Hepatocyte (in vitro differentiated cells): ENCODE results near the gene ZNF888. TPM values are rescaled to one million over a fixed set of nuclear protein-coding genes. Genes with fewer than 3 reads are reported as not detected.

ENCODE experiments used
- DNase-seq: peaks from one replicate; pipeline ENCODE4 v3.0.0-alpha.2; 2016; ENCODE audit warnings: low spot score
- H2AFZ ChIP-seq: fragments of 200-600 bp; sonication (generic); 2 replicates; pipeline ENCODE4 v1.6.0; 2016; ENCODE audit warnings: antibody characterized with exemption, mild to moderate bottlenecking
- H3K27ac ChIP-seq: fragments of 200-600 bp; sonication (generic); 2 replicates; pipeline ENCODE4 v1.5.1; 2016; ENCODE audit warnings: mild to moderate bottlenecking
- H3K27me3 ChIP-seq: fragments of 200-600 bp; sonication (generic); 2 replicates; pipeline ENCODE4 v1.6.1; 2016
- H3K36me3 ChIP-seq: fragments of 200-600 bp; sonication (generic); replicated peaks from 2 replicates; pipeline ENCODE4 v1.5.1; 2016; ENCODE audit warnings: low read depth; ENCODE audit not compliant: insufficient read depth
- H3K4me1 ChIP-seq: fragments of 200-600 bp; sonication (generic); 2 replicates; pipeline ENCODE4 v1.5.1; 2016; ENCODE audit warnings: mild to moderate bottlenecking, moderate library complexity; ENCODE audit not compliant: insufficient read depth
- H3K4me2 ChIP-seq: fragments of 200-600 bp; sonication (generic); 2 replicates; pipeline ENCODE4 v1.6.0; 2016
- H3K4me3 ChIP-seq: fragments of 200-600 bp; sonication (generic); 2 replicates; pipeline ENCODE4 v1.5.1; 2016; ENCODE audit warnings: mild to moderate bottlenecking
- H3K79me2 ChIP-seq: fragments of 200-600 bp; sonication (generic); 2 replicates; pipeline ENCODE4 v1.6.0; 2017; ENCODE audit warnings: mild to moderate bottlenecking
- H3K9me2 ChIP-seq: fragments of 200-600 bp; sonication (generic); replicated peaks from 2 replicates; pipeline ENCODE4 v1.6.0; 2017; ENCODE audit warnings: mild to moderate bottlenecking; ENCODE audit not compliant: insufficient read depth
- H3K9me3 ChIP-seq: fragments of 200-600 bp; sonication (generic); 2 replicates; pipeline ENCODE4 v1.5.1; 2016; ENCODE audit warnings: low read depth, mild to moderate bottlenecking
- H4K20me1 ChIP-seq: fragments of 200-600 bp; sonication (generic); 2 replicates; pipeline ENCODE4 v1.6.0; 2016; ENCODE audit warnings: mild to moderate bottlenecking; ENCODE audit not compliant: insufficient read depth, poor library complexity, severe bottlenecking
- EZH2 ChIP-seq: fragments of 200-600 bp; sonication (generic); IDR thresholded peaks from 2 replicates; pipeline ENCODE4 v1.6.1; 2016; ENCODE audit warnings: antibody characterized with exemption, mild to moderate bottlenecking, borderline replicate concordance
- EZH2phosphoT487 ChIP-seq: fragments of 200-600 bp; sonication (generic); IDR thresholded peaks from one replicate; pipeline ENCODE4 v1.6.1; 2018; ENCODE audit warnings: antibody characterized with exemption, mild to moderate bottlenecking, low read depth, moderate library complexity; ENCODE audit not compliant: unreplicated experiment, severe bottlenecking
- WGBS: methylation state at CpG from one replicate; pipeline ENCODE4 v1.1.6; 2016; ENCODE audit warnings: low lambda C conversion rate; ENCODE audit errors: missing lambda C conversion rate; 5-methylcytosine and 5-hydroxymethylcytosine counted together
- polyA plus RNA-seq: library from polyadenylated mRNA; unstranded; fragments of >200 nt; fragmentation: Nextera tagmentation; extraction: Ambion mirVana; gene quantifications from 2 replicates; pipeline ENCODE4 v1.2.1, GENCODE V29; 2016
- total RNA-seq: library from RNA; depleted of rRNA; stranded (reverse); fragments of >200 nt; gene quantifications from 2 replicates; pipeline ENCODE4 v1.2.3, GENCODE V29; 2014
- TF ChIP-seq, protein P1 (sequence below): fragments of 200-600 bp; sonication (generic); IDR thresholded peaks from 2 replicates; pipeline ENCODE4 v1.5.1; 2016; ENCODE audit warnings: antibody characterized with exemption, mild to moderate bottlenecking; ENCODE audit not compliant: poor library complexity

Gene ZNF888
- total and polyA plus RNA-seq, 2 experiments from 2014 or later = 4.8 to 9.3 TPM

DNA sequence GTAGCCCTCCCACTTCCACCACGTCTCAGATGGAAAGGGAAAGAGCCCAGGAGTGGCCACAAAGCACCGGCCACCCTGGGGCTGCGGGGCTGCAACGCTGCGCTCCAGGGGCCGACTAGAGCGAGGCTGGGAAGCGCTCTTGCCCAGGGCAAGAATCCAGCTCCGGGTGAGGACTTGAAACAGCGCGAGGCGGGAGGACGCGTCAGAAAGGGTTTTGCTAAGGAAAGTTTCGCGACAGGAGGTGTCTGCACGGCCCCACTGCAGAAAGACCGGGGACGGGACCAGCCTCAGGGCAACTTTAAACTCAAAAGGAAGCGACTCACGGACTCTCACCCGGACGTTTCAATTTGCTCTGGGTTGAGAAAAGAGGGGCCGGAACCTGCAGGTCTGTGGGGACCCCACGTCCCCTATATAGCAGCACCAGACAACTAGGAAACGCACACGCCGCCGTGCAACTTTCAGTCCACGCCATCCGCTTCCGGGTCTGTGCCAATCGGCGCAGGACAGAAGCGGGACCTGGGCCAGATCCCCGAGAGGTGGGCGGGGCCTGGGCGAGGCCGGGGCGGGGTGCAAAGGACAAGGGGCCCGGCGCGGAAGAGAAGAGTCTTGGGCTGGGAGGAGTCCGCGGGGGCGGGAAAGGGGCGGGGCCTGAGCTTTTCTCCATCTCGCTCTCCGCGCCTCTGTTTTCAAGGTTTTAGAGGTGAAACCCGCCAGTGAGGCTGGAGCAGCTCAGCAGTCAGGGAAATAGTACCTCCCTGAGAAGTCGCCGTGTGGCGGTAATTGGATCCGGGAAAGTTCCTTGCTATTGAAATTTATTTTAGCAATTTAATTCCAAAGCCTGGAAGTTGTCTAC is 39.4 kb upstream of the ZNF888 start, which contains the start of gene ZNF816:
TSS of gene ZNF816 (minus strand) at position 488 of the 853 bp plus-strand sequence. CDS start 6,792 bp downstream, outside the sequence.
- Histone ChIP-seq H3K4me2 (peak within 1 kb of the TSS; percentile 94), H3K79me2 (peaks cover 43% of the 10 kb centered on the region), H3K4me3 (peak within 1 kb of the TSS; percentile 60), H3K27ac (peak within 1 kb of the TSS; percentile 90), H3K36me3 (no peaks in the 10 kb centered on the region), H3K27me3 (no peaks in the 10 kb centered on the region), H3K9me3 (peaks cover 4% of the 10 kb centered on the region), H3K9me2 (no peaks in the 10 kb centered on the region), H4K20me1 (no peaks in the 10 kb centered on the region), H3K4me1 (peaks cover 5% of the 10 kb centered on the region), H2AFZ (peak within 1 kb of the TSS; percentile 88)
- TF ChIP-seq EZH2phosphoT487 (no peak), EZH2 (no peak)
- TF ChIP-seq, protein P1, sequence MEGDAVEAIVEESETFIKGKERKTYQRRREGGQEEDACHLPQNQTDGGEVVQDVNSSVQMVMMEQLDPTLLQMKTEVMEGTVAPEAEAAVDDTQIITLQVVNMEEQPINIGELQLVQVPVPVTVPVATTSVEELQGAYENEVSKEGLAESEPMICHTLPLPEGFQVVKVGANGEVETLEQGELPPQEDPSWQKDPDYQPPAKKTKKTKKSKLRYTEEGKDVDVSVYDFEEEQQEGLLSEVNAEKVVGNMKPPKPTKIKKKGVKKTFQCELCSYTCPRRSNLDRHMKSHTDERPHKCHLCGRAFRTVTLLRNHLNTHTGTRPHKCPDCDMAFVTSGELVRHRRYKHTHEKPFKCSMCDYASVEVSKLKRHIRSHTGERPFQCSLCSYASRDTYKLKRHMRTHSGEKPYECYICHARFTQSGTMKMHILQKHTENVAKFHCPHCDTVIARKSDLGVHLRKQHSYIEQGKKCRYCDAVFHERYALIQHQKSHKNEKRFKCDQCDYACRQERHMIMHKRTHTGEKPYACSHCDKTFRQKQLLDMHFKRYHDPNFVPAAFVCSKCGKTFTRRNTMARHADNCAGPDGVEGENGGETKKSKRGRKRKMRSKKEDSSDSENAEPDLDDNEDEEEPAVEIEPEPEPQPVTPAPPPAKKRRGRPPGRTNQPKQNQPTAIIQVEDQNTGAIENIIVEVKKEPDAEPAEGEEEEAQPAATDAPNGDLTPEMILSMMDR = no peak
- DNase-seq = peak; percentile 98
- WGBS = under 1% methylated on average over 55 of the region's 55 CpGs

DNA sequence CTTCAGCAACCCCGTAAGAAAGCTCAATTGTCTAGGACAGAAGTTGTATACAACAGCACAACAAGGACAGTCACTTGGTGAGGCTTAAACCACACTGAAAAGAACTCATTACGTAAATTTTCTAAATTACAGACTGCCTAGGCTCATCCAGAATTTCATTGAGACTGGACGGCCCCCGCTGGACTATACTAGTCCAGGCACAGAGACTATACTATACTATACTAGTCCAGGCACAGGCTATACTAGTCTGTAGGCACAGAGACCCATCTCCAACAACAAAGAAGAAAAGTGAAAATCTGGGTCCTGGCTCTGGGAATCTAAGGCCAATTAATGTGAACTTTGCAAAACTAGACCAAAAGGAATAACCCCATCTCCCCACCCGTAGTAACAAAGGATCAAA is 38.8 kb upstream of the ZNF888 start:
- Histone ChIP-seq H2AFZ (peak overlapping the region; percentile 72), H3K9me2 (no peaks in the 10 kb centered on the region), H3K27ac (peak overlapping the region; percentile 90), H3K36me3 (no peaks in the 10 kb centered on the region), H3K4me2 (peak overlapping the region; percentile 74), H3K4me1 (peaks cover 5% of the 10 kb centered on the region), H3K9me3 (no peaks in the 10 kb centered on the region), H3K79me2 (peaks cover 47% of the 10 kb centered on the region), H3K4me3 (peak overlapping the region; percentile 60), H4K20me1 (no peaks in the 10 kb centered on the region), H3K27me3 (no peaks in the 10 kb centered on the region)
- WGBS = 17% methylated on average over 5 of the region's 5 CpGs
- DNase-seq = no peak
- TF ChIP-seq, protein P1 = no peak
- TF ChIP-seq EZH2phosphoT487 = no peak
- TF ChIP-seq EZH2 = no peak

DNA sequence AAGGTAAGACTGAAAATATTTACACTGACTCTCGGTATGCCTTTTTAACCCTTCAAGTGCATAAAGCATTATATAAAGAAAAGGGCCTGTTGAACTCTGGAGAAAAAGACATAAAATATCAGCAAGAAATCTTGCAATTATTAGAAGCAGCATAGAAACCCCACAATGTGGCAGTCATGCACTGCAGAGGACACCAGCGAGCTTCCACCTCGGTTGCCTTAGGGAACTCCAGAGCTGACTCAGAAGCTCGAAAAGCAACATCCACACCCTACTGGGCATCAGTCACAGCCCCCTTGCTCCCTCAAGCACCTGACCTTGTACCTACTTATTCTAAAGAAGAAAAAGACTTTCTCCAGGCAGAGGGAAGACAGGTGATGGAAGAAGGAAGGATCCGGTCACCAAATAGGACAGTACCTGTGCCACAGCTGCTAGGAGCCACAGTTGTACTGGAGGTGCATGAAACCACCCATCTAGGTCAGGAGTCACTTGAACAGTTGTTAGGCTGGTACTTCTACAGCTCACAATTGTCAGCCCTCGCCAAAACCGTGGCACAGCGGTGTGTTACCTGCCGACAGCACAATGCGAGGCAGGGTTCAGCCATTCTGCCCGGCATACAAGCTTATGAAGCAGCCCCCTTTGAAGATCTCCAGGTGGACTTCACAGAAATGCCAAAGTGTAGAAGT is 36.5 kb upstream of the ZNF888 start:
- Histone ChIP-seq H3K9me2 (no peaks in the 10 kb centered on the region), H4K20me1 (no peaks in the 10 kb centered on the region), H3K79me2 (peaks cover 47% of the 10 kb centered on the region), H3K4me2 (no peak overlapping the region), H3K4me3 (no peak overlapping the region), H3K4me1 (peaks cover 5% of the 10 kb centered on the region), H3K27me3 (no peaks in the 10 kb centered on the region), H3K27ac (no peak overlapping the region), H3K36me3 (peaks cover 6% of the 10 kb centered on the region), H3K9me3 (no peaks in the 10 kb centered on the region), H2AFZ (no peak overlapping the region)
- no peak for DNase-seq
- no peak for TF ChIP-seq EZH2phosphoT487
- TF ChIP-seq, protein P1 = no peak
- no peak for TF ChIP-seq EZH2
- WGBS = 89% methylated on average over 11 of the region's 11 CpGs
